GM12878 (cell line): ENCODE data around the gene FSTL4.

ENCODE experiments used
- BCL3 ChIP-seq: IDR thresholded peaks from 2 replicates; pipeline ENCODE4 v1.6.1; 2011; ENCODE audit warnings: borderline replicate concordance, low read depth, mild to moderate bottlenecking, moderate library complexity, low read length; ENCODE audit not compliant: insufficient read depth, poor library complexity, severe bottlenecking
- EGR1 ChIP-seq, 2 experiments: IDR thresholded peaks; 1 replicate in 1 of 2; 2 replicates in 1 of 2; pipeline ENCODE4 v1.6.1; 2011 to 2012; ENCODE audit warnings: low read depth in 2 of 2, low read length in 2 of 2, borderline replicate concordance in 1 of 2, mild to moderate bottlenecking in 1 of 2, moderate library complexity in 1 of 2
- EZH2 ChIP-seq: IDR thresholded peaks from 2 replicates; pipeline ENCODE4 v1.6.1; 2012; ENCODE audit warnings: low read depth, mild to moderate bottlenecking, control low read depth, inconsistent platforms, low read length, borderline replicate concordance; ENCODE audit not compliant: control insufficient read depth
- HDAC2 ChIP-seq: fragments of 200-600 bp; sonication (generic); IDR thresholded peaks from 2 replicates; pipeline ENCODE4 v1.6.1; 2017
- MEF2A ChIP-seq: IDR thresholded peaks from 2 replicates; pipeline ENCODE4 v1.6.1; 2011; ENCODE audit warnings: low read depth, mild to moderate bottlenecking, low read length, moderate library complexity; ENCODE audit not compliant: insufficient read depth
- POLR2A ChIP-seq: IDR thresholded peaks from 2 replicates; pipeline ENCODE4 v1.6.1; 2011; ENCODE audit warnings: low read depth, mild to moderate bottlenecking, low read length
- POU2F2 ChIP-seq: IDR thresholded peaks from 3 replicates; pipeline ENCODE4 v1.6.1; 2011; ENCODE audit warnings: low read depth, mild to moderate bottlenecking, low read length, borderline replicate concordance
- TBL1XR1 ChIP-seq: IDR thresholded peaks from 2 replicates; pipeline ENCODE4 v1.6.1; 2012; ENCODE audit warnings: low read depth, low read length, improper control_type of control experiment
- TF ChIP-seq, protein P1 (sequence below): IDR thresholded peaks from 2 replicates; pipeline ENCODE4 v1.6.1; 2011; ENCODE audit warnings: mild to moderate bottlenecking, low read depth, low read length, moderate library complexity; ENCODE audit not compliant: insufficient replicate concordance
- TF ChIP-seq, protein P2 (sequence below), 3 experiments: IDR thresholded peaks in 2 of 3; conservative IDR thresholded peaks in 1 of 3; 2 replicates each; pipeline ENCODE4 v1.5.1; 2011; ENCODE audit warnings: low read depth in 3 of 3, low read length in 3 of 3, mild to moderate bottlenecking in 3 of 3, control low read depth in 2 of 3, moderate library complexity in 2 of 3, inconsistent platforms in 1 of 3, mixed read lengths in 1 of 3; ENCODE audit not compliant: control insufficient read depth in 2 of 3, insufficient read depth in 1 of 3; ENCODE audit errors: extremely low read depth in 1 of 3

DNA sequence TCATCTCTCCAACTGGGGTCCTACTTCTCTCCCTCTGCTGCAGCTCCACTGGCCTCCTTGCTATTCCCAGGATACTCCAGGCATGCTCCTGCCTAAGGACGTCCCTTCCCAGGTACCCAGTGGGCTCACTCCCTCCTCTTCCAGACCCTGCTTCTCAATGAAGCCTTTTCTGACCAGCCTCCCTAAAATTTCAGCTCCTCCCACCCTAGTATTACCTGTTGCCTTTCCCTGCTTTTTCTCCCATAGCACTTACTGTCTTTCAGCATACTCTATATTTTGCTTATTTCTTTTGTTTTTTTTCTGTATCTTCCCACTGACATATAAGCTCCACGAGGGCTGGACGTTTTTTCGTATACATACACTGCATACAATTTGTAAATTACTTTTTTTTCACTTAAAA lies 26.1 kb upstream of the FSTL4 start:
- TF ChIP-seq, protein P1, sequence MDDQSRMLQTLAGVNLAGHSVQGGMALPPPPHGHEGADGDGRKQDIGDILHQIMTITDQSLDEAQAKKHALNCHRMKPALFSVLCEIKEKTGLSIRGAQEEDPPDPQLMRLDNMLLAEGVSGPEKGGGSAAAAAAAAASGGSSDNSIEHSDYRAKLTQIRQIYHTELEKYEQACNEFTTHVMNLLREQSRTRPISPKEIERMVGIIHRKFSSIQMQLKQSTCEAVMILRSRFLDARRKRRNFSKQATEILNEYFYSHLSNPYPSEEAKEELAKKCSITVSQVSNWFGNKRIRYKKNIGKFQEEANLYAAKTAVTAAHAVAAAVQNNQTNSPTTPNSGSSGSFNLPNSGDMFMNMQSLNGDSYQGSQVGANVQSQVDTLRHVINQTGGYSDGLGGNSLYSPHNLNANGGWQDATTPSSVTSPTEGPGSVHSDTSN, result no peak
- TF ChIP-seq, protein P2, sequence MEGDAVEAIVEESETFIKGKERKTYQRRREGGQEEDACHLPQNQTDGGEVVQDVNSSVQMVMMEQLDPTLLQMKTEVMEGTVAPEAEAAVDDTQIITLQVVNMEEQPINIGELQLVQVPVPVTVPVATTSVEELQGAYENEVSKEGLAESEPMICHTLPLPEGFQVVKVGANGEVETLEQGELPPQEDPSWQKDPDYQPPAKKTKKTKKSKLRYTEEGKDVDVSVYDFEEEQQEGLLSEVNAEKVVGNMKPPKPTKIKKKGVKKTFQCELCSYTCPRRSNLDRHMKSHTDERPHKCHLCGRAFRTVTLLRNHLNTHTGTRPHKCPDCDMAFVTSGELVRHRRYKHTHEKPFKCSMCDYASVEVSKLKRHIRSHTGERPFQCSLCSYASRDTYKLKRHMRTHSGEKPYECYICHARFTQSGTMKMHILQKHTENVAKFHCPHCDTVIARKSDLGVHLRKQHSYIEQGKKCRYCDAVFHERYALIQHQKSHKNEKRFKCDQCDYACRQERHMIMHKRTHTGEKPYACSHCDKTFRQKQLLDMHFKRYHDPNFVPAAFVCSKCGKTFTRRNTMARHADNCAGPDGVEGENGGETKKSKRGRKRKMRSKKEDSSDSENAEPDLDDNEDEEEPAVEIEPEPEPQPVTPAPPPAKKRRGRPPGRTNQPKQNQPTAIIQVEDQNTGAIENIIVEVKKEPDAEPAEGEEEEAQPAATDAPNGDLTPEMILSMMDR (IDR thresholded peaks at IDR 0.05 in 2 of 3, conservative IDR thresholded peaks at IDR 0.05 in 1 of 3; ENCODE audit: control insufficient read depth in 2 of 3, extremely low read depth in 1 of 3, insufficient read depth in 1 of 3, low read depth in 3 of 3, low read length in 3 of 3), result no peak
- TF ChIP-seq EGR1 (IDR thresholded peaks at IDR 0.05; ENCODE audit: borderline replicate concordance in 1 of 2, low read depth in 2 of 2, low read length in 2 of 2) (no peak), BCL3 (no peak), POLR2A (no peak), TBL1XR1 (no peak), HDAC2 (no peak), MEF2A (no peak), EZH2 (no peak), POU2F2 (no peak)
